ENCODE data around the gene EEA1.
"Not testable (repeated sequence)": the region's sequence is repeated elsewhere in the genome, so short reads cannot be mapped to it uniquely, and the experiment has no call there.

EEA1 gene

DNA sequence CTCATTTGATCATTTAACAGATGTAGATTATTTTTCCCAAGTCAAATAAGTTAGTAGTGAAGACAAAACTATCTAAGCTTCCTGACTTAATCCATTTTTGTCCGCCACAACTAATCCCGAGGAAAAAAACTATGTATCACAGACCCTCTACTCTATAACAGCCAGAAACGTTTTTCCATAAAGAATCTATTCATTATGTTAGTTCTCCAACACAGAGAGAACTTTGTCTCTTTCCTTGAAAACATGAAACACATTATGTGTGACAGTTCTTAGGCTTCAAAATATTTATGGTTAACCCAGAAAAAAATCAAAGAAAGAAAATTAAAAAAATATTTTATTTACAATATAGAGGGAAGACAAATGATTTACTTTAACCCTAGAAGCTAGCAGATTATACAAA is 126.2 kb downstream of the EEA1 start:
- DNase-seq (ENCODE audit: low read depth), result no peak

DNA sequence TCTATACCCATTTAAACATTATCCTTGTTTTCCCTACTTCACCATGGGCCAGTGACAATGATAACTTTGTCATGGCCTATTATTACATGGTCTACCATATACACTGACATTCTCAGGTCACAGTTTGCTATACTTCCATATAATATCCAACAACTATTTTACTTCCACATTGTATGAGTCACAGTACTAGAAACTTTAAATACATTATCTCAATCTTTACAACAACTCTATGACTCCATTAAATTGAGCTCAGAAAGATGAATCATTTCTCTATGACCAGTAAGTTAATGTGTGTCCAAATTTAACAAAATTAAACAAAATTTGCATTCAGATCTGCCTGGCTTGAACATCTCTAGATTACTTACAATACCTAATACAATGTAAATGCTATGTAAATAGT is 132.4 kb downstream of the EEA1 start:
- no peak for DNase-seq (ENCODE audit: low read depth)

GRCh38 chr12:92794814-92795213 is 134.3 kb downstream of the EEA1 start:
- DNase-seq (ENCODE audit: low read depth), result no peak

DNA sequence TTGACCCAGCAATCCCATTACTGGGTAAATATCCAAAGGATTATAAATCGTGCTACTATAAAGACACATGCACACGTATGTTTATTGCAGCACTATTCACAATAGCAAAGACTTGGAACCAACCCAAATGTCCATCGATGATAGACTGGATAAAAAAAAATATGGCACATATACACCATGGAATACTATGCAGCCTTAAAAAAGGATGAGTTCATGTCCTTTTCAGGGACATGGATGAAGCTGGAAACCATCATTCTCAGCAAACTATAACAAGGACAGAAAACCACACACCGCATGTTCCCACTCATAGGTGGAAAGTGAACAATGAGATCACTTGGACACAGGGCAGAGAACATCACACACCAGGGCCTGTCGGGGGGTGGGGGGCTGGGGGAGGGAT is 134.7 kb downstream of the EEA1 start:
- DNase-seq (ENCODE audit: low read depth), result not testable (repeated sequence)

DNA sequence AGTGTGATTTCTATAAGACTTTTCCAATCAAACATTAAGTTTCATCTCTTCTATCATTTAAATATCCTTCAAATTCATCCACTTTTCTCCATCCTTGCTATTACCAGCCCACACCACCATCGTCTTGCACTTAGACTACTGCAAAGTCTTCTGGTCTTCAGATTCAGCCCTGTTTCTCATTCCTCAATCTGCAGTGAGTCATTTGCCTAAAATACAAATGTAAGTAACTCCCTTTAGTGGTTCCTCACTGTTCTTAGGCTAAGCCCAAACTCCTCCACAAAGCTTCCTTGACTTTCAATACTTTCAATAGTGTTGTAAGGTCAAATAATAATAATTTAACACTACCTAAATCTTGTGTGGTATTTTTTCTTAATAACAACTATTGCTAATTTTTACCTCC is 143.1 kb downstream of the EEA1 start:
- no peak for DNase-seq (ENCODE audit: low read depth)

DNA sequence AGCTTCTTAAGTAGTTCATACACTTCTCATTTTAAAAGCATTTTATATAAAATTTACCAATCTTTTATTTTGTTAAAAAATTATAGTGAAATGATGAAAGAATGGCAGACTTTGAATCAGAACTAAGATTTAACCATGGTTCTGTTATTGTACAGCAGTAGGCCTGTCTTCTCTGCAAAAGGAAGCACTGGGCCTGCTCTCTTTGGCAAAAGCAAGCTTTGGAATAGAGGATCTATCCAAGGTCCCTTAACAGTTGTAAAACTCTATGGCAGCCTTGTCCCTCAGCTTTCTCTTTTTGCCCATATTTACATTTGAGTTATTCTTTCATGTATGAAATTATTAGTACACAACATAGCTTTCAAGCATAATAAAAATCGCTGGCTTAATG is 143.5 kb downstream of the EEA1 start:
- DNase-seq (ENCODE audit: low read depth), result no peak

DNA sequence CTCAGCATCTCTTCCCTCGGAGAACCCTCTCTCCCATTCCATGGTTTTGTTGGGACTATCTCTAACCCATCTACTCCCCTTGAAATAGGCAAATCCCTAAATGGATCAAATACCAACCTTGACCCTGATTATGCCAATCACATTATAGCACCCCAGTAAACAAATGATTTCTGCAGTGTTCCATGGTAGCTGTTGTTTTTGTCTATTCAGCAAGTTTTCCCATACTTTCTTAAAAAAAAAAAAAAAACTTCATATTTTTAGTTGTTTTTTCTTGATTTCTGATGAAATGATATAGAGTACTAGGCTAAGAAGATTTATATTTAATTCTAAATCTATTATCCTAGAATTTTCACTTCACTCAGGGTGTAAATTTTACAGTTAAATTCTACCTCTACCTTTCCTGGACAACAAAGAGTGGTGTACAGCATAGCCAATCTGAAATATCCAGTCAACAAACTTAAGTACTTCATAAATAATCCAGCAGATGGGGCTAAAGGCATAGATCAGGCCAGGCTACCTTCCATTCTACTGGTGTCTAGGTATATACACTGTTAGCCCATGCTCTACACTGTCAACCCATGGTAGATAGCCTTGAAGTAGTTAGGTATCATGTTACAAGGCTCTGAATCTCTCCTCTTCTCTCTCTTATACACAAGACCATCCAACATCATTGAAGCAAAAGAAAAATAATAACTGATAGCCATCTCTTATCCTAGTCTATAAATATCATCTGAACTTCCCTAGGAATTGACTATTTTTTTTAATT is 144.1 kb downstream of the EEA1 start:
- DNase-seq (ENCODE audit: low read depth), result no peak

- DNase-seq (ENCODE audit: low read depth), result no peak
Measured at GRCh38 chr12:92784356-92784755, 144.7 kb downstream of the EEA1 start.

GRCh38 chr12:92779902-92780301 is 149.2 kb downstream of the EEA1 start:
- no peak for DNase-seq (ENCODE audit: low read depth)

DNA sequence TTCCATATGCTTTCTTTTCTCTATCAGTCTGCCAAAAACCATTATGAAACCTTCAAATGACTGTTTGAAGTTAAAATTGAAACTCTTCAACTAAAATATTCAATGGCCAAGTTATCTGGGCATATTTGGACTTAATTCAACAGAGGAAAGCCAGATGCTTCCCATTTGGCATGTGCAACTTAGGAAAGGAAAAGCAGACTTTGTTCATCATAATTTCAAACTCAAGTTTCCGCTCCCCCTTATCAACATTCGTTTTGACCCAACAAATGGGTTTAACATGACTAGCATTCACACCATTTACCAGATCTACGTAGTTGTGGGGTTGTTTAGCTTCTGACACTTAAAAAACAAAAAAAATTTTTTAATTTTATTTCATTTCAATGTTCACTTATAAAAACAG is 150.6 kb downstream of the EEA1 start:
- DNase-seq (ENCODE audit: low read depth), result no peak

GRCh38 chr12:92775416-92775815 is 153.7 kb downstream of the EEA1 start:
- no peak for DNase-seq (ENCODE audit: low read depth)

- no peak for DNase-seq (ENCODE audit: low read depth)
Measured at GRCh38 chr12:92771001-92771400, 158.1 kb downstream of the EEA1 start.

- no peak for DNase-seq (ENCODE audit: low read depth)
Measured at GRCh38 chr12:92769124-92769901, 159.8 kb downstream of the EEA1 start.

DNA sequence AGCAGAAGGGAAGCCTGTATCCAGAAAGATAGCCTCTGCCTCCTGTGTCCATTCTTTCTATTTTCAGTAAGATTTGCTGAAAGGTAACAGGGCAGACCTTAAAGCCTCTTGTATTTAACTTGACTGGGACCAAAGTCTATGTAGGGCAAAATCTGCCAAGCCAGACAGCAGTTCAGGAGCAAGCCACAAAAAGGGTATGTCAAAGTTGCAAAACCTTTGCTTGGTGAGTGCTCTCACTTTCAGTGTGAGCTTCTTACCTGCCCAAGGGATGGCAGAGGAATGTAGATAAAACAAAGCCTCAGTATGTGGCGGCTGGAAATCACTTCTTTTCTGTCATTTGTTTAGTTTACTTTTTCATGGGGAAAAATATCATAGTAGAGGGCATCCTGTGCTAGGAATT is 163.2 kb downstream of the EEA1 start:
- no peak for DNase-seq (ENCODE audit: low read depth)

- DNase-seq (ENCODE audit: low read depth), result no peak
Measured at GRCh38 chr12:92764831-92765230, 164.3 kb downstream of the EEA1 start.

DNA sequence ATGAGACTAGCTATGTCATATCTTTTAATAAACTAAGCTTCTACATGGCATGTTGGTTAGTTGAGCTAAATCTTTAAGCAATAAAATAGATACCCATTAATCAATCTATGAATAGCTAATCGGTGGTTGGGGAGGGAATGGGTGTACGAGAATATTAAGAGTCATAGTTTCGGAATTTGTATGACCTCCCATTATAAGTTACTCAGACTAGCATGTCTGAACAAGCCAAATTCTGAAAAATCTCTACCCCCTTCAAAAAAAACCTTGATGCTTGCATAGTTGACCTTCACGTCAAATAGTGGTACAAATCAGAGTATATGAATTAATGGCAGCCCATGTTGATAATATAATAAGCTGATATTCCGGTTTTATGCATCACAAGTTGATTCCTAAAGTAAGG is 166.3 kb downstream of the EEA1 start:
- DNase-seq (ENCODE audit: low read depth), result no peak

- no peak for DNase-seq (ENCODE audit: low read depth)
Measured at GRCh38 chr12:92759634-92760268, 169.3 kb downstream of the EEA1 start.

DNA sequence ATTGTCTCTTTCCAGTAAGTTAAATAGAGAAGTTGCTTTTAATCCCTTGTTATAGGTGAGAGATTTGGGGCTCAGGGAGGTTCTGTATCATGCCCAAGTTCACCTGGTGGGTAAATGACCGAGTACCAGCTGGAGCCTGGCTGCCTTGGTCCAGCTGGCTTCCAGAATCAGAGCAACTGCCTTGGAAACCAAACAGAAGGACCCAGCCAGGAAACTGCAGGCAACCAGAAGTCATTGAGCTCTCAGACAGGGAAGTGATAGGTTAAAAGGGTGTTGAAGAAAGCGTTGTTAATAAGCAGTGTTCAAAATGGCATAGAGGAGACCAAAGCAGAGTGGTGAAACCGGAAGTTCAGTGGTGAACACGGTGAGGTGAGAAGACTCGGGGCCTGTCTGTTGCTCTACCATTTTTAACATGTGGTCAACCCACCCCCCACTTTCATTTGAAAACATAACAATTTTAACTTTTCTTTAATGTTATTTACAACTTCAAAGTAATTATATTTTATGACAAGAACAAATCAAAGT is 171.4 kb downstream of the EEA1 start:
- no peak for DNase-seq (ENCODE audit: low read depth)

DNA sequence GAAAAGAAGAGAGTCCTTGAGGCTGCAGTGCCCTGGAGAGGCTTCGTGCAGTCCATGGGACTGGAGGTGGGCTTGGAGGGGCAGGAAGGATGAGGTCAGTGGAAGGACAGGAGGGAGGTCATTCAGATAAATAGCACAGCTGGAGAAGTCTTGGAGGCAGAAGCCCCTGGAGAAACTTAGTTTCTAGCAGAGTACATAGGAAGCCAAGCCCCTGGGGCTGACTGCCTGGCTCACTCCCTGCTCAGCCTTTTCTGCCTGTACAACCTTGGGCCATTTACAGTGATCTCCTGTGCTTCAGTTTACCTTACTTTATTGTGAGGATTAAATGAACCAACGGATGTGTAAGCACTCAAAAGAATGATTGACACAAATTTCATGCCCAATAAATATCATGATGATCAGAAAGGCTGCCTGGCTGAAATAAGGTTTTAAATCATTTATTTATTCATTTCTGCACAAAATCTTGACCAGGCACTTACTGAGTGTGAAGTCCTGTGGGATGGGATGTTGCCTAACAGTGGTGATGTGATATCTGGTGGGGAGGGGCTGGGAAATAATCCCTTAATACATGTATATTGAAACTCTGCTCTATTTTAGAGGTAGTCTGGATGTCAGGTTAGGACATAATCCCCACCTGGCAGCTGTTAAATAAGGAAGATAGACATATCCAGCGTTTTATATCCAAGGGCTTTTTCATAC is 172.0 kb downstream of the EEA1 start:
- no peak for DNase-seq (ENCODE audit: low read depth)

DNA sequence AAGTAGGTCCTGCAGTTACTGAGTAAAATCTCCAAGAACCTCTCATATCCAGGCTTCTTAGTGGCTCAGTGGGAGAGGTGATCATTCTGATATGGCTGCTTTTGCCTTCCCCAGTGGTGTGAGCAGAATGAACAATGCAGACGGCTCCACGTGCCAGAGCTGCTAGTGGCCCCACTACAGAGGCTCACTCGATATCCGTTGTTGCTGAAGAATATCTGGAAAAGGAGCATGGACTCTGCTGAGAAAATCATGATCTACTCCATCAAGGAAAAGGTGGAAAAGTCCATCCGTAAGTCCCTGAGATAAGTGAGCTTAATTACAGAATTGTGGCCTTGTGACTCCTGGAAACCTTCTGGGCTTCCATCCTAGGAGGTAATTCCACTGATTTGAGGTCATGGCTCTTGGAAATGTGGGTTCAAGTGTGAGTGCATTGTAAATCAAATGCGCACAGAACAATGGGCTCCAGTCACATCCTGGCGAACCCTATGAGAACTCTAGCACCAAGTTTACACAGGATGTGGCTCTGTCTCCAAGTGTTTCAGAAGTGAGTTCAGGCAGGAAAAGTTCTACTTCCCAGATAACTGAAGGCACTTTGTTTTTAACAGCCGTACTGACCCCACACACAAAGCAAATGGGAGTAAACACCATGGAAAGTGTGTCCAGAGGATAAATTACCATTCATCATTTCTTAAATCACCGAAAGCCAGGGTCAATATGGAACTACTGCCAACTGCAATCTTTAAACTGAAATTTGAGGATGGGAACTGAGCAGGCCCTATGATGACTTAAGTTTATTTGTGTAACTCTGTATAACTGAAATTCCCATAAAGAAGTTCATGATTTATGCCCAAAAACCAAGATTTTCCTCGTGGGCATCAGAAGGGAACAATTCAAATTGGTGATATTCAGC is 174.9 kb downstream of the EEA1 start:
- DNase-seq (ENCODE audit: low read depth), result no peak

- not testable (repeated sequence) for DNase-seq (ENCODE audit: low read depth)
Measured at GRCh38 chr12:92749691-92750090, 179.4 kb downstream of the EEA1 start.

Data from stimulated activated CD8-positive, alpha-beta memory T cell treated with anti-CD3 and anti-CD28 coated beads, Interleukin-12 subunit alpha, Interleukin-12 subunit beta, amount 100 ng/mL, for 4 hours (primary cell).